Subcutaneous adipose tissue (tissue), 4 donors: ENCODE measurements around the gene RARA. TPM values are rescaled to one million over a fixed set of nuclear protein-coding genes. Genes with fewer than 3 reads are reported as not detected.

Experiments
- total RNA-seq, 4 donors: library from RNA; depleted of rRNA; stranded (reverse); fragments of >200 nt; gene quantifications; one replicate each; pipeline ENCODE4 v1.1.0, GENCODE V29; 2016
- TF ChIP-seq, protein P1 (sequence below): fragments of 450-650 bp; IDR thresholded peaks from one replicate; pipeline ENCODE4 v1.5.1; 2016; ENCODE audit warnings: low read depth, mild to moderate bottlenecking, control low read depth, antibody characterized with exemption, moderate library complexity

The RARA gene
- total RNA-seq, 4 donors from 2014 or later = 13.9 to 21.5 (median 17.9) TPM

GRCh38 chr17:40363111-40363827 is 54.3 kb downstream of the RARA start:
- TF ChIP-seq, protein P1, sequence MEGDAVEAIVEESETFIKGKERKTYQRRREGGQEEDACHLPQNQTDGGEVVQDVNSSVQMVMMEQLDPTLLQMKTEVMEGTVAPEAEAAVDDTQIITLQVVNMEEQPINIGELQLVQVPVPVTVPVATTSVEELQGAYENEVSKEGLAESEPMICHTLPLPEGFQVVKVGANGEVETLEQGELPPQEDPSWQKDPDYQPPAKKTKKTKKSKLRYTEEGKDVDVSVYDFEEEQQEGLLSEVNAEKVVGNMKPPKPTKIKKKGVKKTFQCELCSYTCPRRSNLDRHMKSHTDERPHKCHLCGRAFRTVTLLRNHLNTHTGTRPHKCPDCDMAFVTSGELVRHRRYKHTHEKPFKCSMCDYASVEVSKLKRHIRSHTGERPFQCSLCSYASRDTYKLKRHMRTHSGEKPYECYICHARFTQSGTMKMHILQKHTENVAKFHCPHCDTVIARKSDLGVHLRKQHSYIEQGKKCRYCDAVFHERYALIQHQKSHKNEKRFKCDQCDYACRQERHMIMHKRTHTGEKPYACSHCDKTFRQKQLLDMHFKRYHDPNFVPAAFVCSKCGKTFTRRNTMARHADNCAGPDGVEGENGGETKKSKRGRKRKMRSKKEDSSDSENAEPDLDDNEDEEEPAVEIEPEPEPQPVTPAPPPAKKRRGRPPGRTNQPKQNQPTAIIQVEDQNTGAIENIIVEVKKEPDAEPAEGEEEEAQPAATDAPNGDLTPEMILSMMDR = no peak

- TF ChIP-seq, protein P1 = no peak
Observed at GRCh38 chr17:40364121-40364861, 55.3 kb downstream of the RARA start, which contains the start of gene GJD3. GJD3 (minus strand) TSS chr17:40364737; CDS start chr17:40363815, 922 bp downstream.

- TF ChIP-seq, protein P1 = no peak
Observed at GRCh38 chr17:40364906-40365305, 55.9 kb downstream of the RARA start.

GRCh38 chr17:40366076-40366860 is 57.3 kb downstream of the RARA start:
- TF ChIP-seq, protein P1 = no peak

GRCh38 chr17:40366861-40367518 is 58.0 kb downstream of the RARA start:
- TF ChIP-seq, protein P1 = no peak

DNA sequence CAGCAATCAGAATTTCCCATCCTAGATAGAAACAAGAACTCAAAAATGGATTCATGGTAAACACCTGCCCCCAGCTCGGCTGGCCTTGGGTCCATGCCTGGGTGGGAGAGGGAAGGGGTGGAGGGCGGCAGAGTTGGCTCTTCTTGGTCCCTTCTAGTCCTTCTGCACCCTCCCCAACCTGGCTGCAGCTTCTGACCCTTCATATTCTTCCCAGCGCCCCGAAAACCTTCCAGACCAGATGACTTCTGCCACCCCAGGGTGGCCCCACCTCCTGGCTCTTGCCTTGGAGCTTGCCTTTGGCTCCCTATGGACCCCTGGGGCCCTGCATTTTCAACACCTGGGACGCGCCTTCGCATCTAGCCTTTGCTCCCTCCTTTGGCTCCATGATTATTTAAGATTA is 60.9 kb downstream of the RARA start:
- TF ChIP-seq, protein P1 = no peak
